Activated CD4-positive, alpha-beta T cell treated with anti-CD3 and anti-CD28 coated beads, Interleukin-10, Interleukin-2, amounts not matched to agents 100 ng/mL and 50 ng/mL, durations not matched to agents 16 hours and 8 hours (primary cell): ENCODE data around the gene PITPNC1.
"Not testable (repeated sequence)": the region's sequence is repeated elsewhere in the genome, so short reads cannot be mapped to it uniquely, and the experiment has no call there.

Experiments used
- DNase-seq: peaks from one replicate; pipeline ENCODE4 v3.0.0-alpha.2; 2020

The PITPNC1 gene

GRCh38 chr17:67632141-67632540 is 255.1 kb downstream of the PITPNC1 start:
- no peak for DNase-seq

- no peak for DNase-seq
Observed at GRCh38 chr17:67633751-67634211, 256.7 kb downstream of the PITPNC1 start.

- no peak for DNase-seq
Observed at GRCh38 chr17:67635681-67636080, 258.6 kb downstream of the PITPNC1 start.

GRCh38 chr17:67636312-67636711 is 259.2 kb downstream of the PITPNC1 start:
- DNase-seq, result no peak

- DNase-seq, result no peak
Observed at GRCh38 chr17:67636834-67637520, 259.9 kb downstream of the PITPNC1 start.

GRCh38 chr17:67637901-67638641 is 261.0 kb downstream of the PITPNC1 start:
- no peak for DNase-seq

- no peak for DNase-seq
Observed at GRCh38 chr17:67638871-67639270, 261.8 kb downstream of the PITPNC1 start.

GRCh38 chr17:67639555-67639954 is 262.5 kb downstream of the PITPNC1 start:
- no peak for DNase-seq

- DNase-seq, result no peak
Observed at GRCh38 chr17:67639979-67640378, 262.9 kb downstream of the PITPNC1 start.

- DNase-seq, result no peak
Observed at GRCh38 chr17:67642488-67642887, 265.4 kb downstream of the PITPNC1 start.

GRCh38 chr17:67644061-67644460 is 267.0 kb downstream of the PITPNC1 start:
- DNase-seq, result no peak

GRCh38 chr17:67645195-67645594 is 268.1 kb downstream of the PITPNC1 start:
- not testable (repeated sequence) for DNase-seq

GRCh38 chr17:67646472-67646871 is 269.4 kb downstream of the PITPNC1 start:
- DNase-seq, result no peak

- no peak for DNase-seq
Observed at GRCh38 chr17:67647482-67647881, 270.4 kb downstream of the PITPNC1 start.

GRCh38 chr17:67648032-67648905 is 271.2 kb downstream of the PITPNC1 start:
- DNase-seq, result no peak

- not testable (repeated sequence) for DNase-seq
Observed at GRCh38 chr17:67648906-67649295, 271.8 kb downstream of the PITPNC1 start.

- no peak for DNase-seq
Observed at GRCh38 chr17:67649891-67650290, 272.8 kb downstream of the PITPNC1 start.

- DNase-seq, result not testable (repeated sequence)
Observed at GRCh38 chr17:67651218-67651579, 274.1 kb downstream of the PITPNC1 start.

GRCh38 chr17:67652433-67652832 is 275.4 kb downstream of the PITPNC1 start:
- DNase-seq, result no peak

GRCh38 chr17:67655478-67656148 is 278.5 kb downstream of the PITPNC1 start:
- DNase-seq, result no peak

- DNase-seq, result no peak
Observed at GRCh38 chr17:67656494-67657203, 279.6 kb downstream of the PITPNC1 start.

- no peak for DNase-seq
Observed at GRCh38 chr17:67657596-67657995, 280.5 kb downstream of the PITPNC1 start.
